Measurements from ENCODE around the gene HAL.

GRCh38 chr12:95978774-95979173, 17.4 kb downstream of the HAL start:
- TF ChIP-seq CTCF (IDR thresholded peaks at IDR 0.05) (no peak), POLR2A (IDR thresholded peaks at IDR 0.05; ENCODE audit: low read depth) (no peak), EP300 (IDR thresholded peaks at IDR 0.05) (no peak), POLR2AphosphoS5 (IDR thresholded peaks at IDR 0.05) (no peak)

Measured in esophagus muscularis mucosa (tissue), 4 donors.